D721Med (cell line): ENCODE measurements around the gene DGAT2L6.

ENCODE experiments used
- DNase-seq: peaks from one replicate; pipeline ENCODE4 v3.0.0; 2011; ENCODE audit warnings: low spot score; ENCODE audit not compliant: insufficient read length
- FAIRE-seq: peaks from 2 replicates; lab custom pipeline; 2011; peaks lifted over from hg19 to GRCh38; lab: Jason Lieb, UNC
- TF ChIP-seq, protein P1 (sequence below): IDR thresholded peaks from 2 replicates; pipeline ENCODE4 v1.5.1; 2012; ENCODE audit warnings: mild to moderate bottlenecking, control low read depth; ENCODE audit not compliant: insufficient read depth; ENCODE audit errors: missing control alignments

DGAT2L6 gene

DNA sequence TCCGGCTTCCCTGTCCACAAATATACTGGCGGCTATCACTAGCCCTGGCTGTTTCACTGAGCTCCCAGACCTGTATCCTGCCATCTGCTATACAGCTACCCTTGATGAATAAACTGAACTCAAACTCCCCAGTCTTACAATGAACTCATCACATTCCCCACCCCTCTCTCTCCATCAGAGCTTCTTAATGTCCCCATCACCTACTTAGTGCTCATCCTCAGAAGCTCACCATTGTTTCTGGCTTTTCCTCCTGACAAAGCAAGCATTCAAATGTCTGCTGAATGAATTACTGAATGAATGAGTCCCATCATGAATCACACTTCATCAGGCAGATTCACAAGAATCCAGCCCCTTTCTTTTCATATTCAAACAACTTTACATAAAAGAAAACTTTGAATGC is 5.7 kb upstream of the DGAT2L6 start:
- no peak for DNase-seq
- TF ChIP-seq, protein P1, sequence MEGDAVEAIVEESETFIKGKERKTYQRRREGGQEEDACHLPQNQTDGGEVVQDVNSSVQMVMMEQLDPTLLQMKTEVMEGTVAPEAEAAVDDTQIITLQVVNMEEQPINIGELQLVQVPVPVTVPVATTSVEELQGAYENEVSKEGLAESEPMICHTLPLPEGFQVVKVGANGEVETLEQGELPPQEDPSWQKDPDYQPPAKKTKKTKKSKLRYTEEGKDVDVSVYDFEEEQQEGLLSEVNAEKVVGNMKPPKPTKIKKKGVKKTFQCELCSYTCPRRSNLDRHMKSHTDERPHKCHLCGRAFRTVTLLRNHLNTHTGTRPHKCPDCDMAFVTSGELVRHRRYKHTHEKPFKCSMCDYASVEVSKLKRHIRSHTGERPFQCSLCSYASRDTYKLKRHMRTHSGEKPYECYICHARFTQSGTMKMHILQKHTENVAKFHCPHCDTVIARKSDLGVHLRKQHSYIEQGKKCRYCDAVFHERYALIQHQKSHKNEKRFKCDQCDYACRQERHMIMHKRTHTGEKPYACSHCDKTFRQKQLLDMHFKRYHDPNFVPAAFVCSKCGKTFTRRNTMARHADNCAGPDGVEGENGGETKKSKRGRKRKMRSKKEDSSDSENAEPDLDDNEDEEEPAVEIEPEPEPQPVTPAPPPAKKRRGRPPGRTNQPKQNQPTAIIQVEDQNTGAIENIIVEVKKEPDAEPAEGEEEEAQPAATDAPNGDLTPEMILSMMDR, result no peak
- FAIRE-seq, result no peak

DNA sequence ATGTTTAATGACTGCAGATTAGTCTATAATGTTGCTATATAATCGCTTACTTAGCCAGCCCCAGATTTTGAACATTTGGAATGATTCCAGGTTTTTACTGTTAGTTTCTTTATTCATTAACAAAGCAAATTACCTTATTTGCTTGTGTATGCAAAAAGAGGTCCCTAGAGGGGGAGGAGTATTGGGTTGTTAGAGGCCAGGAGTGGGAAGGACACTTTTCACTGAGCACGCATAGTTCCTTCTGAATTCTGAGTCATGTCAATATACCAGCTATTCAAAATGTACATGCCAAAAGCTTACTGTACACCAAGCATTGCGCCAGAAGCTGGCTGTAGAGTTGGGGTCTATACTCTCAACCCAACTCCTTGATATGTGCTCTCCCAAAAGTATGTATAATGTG is 5.1 kb upstream of the DGAT2L6 start:
- DNase-seq (no peak), FAIRE-seq (no peak)
- TF ChIP-seq, protein P1, result no peak

DNA sequence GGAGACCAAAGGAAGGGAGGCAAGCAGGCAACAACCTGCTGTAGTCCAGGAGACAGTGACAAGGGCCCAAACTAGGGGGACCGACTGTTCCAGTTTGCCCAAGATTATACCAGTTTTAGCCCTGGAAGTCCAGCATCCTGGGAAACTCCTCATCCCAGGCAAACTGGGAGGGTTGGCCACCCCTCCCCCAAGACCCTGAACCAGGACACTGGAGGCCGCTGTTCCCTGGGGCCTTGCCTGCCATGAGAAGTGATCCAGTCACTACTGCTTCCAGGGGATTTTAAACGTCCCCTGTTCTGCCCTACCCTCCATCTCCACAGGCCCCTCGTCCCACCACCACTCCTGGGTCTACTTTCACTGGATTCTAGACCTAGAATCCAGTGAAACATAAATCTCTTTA is 4.3 kb upstream of the DGAT2L6 start:
- no peak for FAIRE-seq
- DNase-seq, result no peak
- TF ChIP-seq, protein P1, result no peak

DNA sequence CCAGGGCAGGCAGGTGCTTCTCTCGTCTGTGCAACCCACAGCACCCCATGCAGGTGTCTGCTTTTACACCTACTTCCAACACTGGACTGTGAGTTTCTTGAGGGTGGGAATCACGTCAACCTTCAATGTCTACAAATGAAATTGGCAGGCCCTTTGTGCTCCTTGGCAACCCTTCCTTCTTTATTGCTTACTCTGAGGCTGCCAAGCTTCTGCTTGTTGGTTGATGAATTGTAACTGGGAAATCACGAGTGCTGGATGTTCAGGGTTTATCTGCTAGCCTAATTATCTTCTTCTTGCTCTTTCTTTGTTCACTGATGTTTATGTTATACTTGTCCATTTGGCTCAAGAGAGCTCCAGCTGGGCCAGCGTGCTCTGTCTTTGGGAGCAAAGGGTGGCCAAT is 2.5 kb upstream of the DGAT2L6 start:
- DNase-seq (no peak), FAIRE-seq (no peak)
- TF ChIP-seq, protein P1, result no peak

DNA sequence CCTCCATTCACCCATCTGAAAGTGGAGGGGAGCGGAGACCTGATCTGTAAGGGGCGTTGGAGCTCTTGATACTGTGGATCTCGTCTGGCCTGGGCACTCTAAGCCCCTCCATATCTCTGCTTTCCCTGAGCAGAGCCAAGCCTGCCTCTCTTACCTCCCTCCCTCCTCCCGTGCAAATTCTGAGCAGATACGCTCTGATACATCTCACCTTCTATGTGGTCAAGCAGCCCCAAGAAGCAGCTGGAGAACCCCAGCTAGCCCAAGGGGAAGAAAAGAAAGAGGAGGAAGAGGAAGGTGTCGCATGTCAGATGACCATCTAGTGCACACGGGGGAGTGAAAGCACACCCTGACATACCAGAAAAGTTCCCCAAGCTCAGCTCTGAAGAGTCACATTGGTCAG is 1.9 kb upstream of the DGAT2L6 start:
- FAIRE-seq (no peak), DNase-seq (no peak)
- TF ChIP-seq, protein P1, result no peak

DNA sequence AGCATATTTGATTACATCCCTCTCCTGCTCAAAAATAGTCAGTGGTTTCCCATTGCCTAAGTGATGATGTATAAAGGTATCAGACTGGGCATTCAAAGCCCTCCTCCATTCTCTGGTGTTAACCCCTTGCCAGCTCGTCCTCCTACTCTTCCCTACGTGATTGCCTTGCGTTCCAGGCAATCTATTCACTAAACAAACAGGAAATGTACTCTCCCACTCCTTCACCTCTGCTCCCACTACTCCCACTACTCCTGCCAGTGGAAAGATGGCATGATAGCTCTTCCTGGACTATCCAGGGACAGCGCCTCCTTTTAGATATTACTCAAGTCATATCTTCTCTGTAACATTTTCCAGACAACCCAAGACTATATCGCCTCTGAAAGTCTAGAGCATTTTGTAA is 5.8 kb downstream of the DGAT2L6 start:
- DNase-seq (no peak), FAIRE-seq (no peak)
- TF ChIP-seq, protein P1, result no peak

DNA sequence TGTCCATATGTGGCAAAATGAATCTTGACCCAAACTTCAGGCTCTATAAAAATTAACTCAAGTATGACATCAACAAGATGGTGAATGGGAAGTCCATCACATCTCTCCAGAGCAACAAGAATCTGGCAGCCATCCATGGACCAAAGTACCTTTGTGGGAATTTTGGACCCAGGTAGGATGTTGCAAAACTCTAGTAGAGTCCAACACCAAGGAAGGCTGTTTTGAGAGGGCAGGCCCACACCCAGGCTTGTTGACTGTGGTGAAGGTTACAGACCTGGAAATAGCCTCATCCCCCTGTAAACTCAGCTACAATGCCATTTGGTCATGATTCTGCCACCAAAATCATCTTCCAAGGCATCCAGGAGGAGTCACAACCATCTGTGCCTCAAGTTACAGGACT is 12.9 kb downstream of the DGAT2L6 start:
- DNase-seq (no peak), FAIRE-seq (no peak)
- TF ChIP-seq, protein P1, result no peak
